Neural crest cell (in vitro differentiated cells): ENCODE data around the gene GSG1. TPM values are rescaled to one million over a fixed set of nuclear protein-coding genes. Genes with fewer than 3 reads are reported as not detected.
"Not testable (repeated sequence)": the region's sequence is repeated elsewhere in the genome, so short reads cannot be mapped to it uniquely, and the experiment has no call there.

Source experiments
- DNase-seq: peaks from one replicate; pipeline ENCODE4 v3.0.0; 2021; ENCODE audit warnings: low read depth, mixed read lengths, low spot score
- H3K27ac Mint-ChIP-seq: one replicate; pipeline ENCODE4 v1.8.0; 2021; ENCODE audit warnings: mild to moderate bottlenecking, mixed read lengths; ENCODE audit not compliant: unreplicated experiment
- H3K27me3 Mint-ChIP-seq: 2 replicates; pipeline ENCODE4 v1.8.0; 2021; ENCODE audit warnings: low read depth, mild to moderate bottlenecking, mixed read lengths
- H3K36me3 Mint-ChIP-seq: 2 replicates; pipeline ENCODE4 v1.8.0; 2021; ENCODE audit warnings: low read depth, mild to moderate bottlenecking, mixed read lengths
- H3K4me1 Mint-ChIP-seq: 2 replicates; pipeline ENCODE4 v1.8.0; 2021; ENCODE audit warnings: mixed read lengths
- H3K4me3 Mint-ChIP-seq: one replicate; pipeline ENCODE4 v1.8.0; 2021; ENCODE audit warnings: mild to moderate bottlenecking, mixed read lengths
- H3K9me3 Mint-ChIP-seq: 2 replicates; pipeline ENCODE4 v1.8.0; 2021; ENCODE audit warnings: mixed read lengths
- CTCF ChIP-seq: fragments of 200-600 bp; sonication (generic); conservative IDR thresholded peaks from 2 replicates; pipeline ENCODE4 v1.5.0; 2021; ENCODE audit warnings: antibody characterized with exemption, mild to moderate bottlenecking
- total RNA-seq: library from RNA; stranded (reverse); gene quantifications from 2 replicates; pipeline ENCODE4 v1.2.1, GENCODE V29; 2021

The GSG1 gene
- total RNA-seq, 1 donor from 2014 or later: not detected

DNA sequence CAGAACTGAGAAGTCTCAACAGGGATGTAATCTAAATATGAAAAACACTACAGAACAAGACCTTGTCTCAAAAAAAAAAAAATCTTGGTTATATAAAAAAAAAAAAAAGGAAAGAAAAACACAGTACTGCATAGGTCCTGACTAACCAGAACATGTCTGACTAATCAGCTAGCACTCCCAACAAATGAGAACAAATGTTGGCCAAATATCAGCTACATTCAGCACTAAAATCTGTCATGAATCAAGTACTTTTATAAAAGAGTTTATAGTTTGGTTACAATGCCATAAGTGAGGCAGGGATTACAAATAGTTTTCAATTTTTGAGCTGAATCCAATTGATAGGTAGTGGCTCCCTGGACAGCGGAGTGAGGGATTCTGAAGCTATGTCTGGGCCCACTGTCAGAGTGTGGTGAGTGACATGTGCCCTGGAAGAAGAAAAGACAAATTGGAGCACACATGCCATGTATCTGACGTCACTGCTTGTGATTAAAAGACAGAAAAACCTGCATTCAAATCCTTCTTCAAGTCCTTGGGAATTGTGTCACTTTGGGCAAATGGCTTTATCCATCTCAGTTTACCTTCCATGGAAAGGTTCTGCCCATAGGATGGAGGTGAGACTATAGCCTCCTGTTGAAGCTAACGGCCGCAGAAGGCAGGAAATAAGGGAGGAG is 64.8 kb downstream of the GSG1 start:
- no peak for DNase-seq
- Mint-ChIP-seq H3K4me1 (no peaks in the 10 kb centered on the region), H3K27me3 (peaks cover 20% of the 10 kb centered on the region), H3K36me3 (no peaks in the 10 kb centered on the region), H3K9me3 (no peaks in the 10 kb centered on the region), H3K4me3 (no peak overlapping the region), H3K27ac (no peak overlapping the region)
- no peak for TF ChIP-seq CTCF

DNA sequence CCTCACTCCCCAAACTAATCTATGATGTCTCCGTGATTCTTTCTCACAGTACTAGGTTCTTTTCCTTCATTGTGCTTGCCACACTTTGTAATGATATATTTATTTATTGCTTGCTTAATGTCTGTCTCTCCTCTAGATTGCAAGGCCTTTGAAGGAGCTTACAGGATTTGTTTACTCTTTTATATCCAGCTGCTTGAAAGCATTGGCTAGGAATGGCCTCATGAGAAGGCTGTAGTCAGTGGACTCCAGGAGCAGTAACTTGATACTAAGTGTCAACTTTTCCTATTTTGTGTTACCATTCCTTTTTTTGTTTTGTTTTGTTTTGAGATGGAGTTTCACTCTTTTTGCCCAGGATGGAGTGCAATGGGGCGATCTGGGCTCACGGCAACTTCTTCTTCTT is 66.6 kb downstream of the GSG1 start:
- Mint-ChIP-seq H3K4me3 (no peak overlapping the region), H3K4me1 (no peaks in the 10 kb centered on the region), H3K27me3 (peaks cover 8% of the 10 kb centered on the region), H3K9me3 (no peaks in the 10 kb centered on the region), H3K27ac (no peak overlapping the region), H3K36me3 (no peaks in the 10 kb centered on the region)
- no peak for TF ChIP-seq CTCF
- DNase-seq: no peak

GRCh38 chr12:13035335-13035734 is 68.1 kb downstream of the GSG1 start:
- H3K4me3 Mint-ChIP-seq, H3K27me3 Mint-ChIP-seq, H3K9me3 Mint-ChIP-seq, H3K4me1 Mint-ChIP-seq, DNase-seq, H3K27ac Mint-ChIP-seq, H3K36me3 Mint-ChIP-seq: not testable (repeated sequence)

Other genes starting within 250 kb of the GSG1 start
- 0.11 TPM in 1 of 2 replicates, not detected in the other for gene GPRC5A, start 212.1 kb downstream of the GSG1 start, total RNA-seq
- not detected in 2 replicates for gene GPRC5D, start 151.5 kb downstream of the GSG1 start, total RNA-seq
- gene HEBP1, start 103.4 kb downstream of the GSG1 start, total RNA-seq: 23.6 and 27.7 TPM in 2 replicates
- gene FAM234B, start 59.3 kb downstream of the GSG1 start, total RNA-seq: 16.0 and 16.3 TPM in 2 replicates
- gene EMP1, start 93.1 kb upstream of the GSG1 start, total RNA-seq: 0.30 and 0.68 TPM in 2 replicates